ENCODE data around the gene ERGIC1.
A peak's percentile ranks its signal among the peaks of the same experiment; 100 is the strongest.
"Not testable (repeated sequence)": the region's sequence is repeated elsewhere in the genome, so short reads cannot be mapped to it uniquely, and the experiment has no call there.

Gene ERGIC1

GRCh38 chr5:172800088-172800551 is 33.9 kb upstream of the ERGIC1 start:
- H3K4me1 ChIP-seq, result peaks cover 79% of the 10 kb centered on the region
- peak overlapping the region; percentile 50; the same call in 1 of the 2 replicates for H3K9ac ChIP-seq
- no peak for TF ChIP-seq Cebpa-rat (IDR thresholded peaks at IDR 0.05)
- peak overlapping the region; percentile 43 for H3K4me2 ChIP-seq
- no peak overlapping the region for H3K4me3 ChIP-seq
- H3K36me3 ChIP-seq, result no peaks in the 10 kb centered on the region
- peak overlapping the region; percentile 83 for H3K27ac ChIP-seq
- no peaks in the 10 kb centered on the region for H3K27me3 ChIP-seq
- no peaks in the 10 kb centered on the region for H3K9me3 ChIP-seq
- no peaks in the 10 kb centered on the region for H4K20me1 ChIP-seq

GRCh38 chr5:172801179-172801671 is 32.8 kb upstream of the ERGIC1 start:
- no peaks in the 10 kb centered on the region for H3K9me3 ChIP-seq
- peak overlapping the region; percentile 69 for H3K4me2 ChIP-seq
- H4K20me1 ChIP-seq, result no peaks in the 10 kb centered on the region
- no peak for TF ChIP-seq Cebpa-rat (IDR thresholded peaks at IDR 0.05)
- peaks cover 78% of the 10 kb centered on the region for H3K4me1 ChIP-seq
- H3K27ac ChIP-seq, result peak overlapping the region; percentile 68
- H3K4me3 ChIP-seq, result no peak overlapping the region
- peak overlapping the region; percentile 40; the same call in 1 of the 2 replicates for H3K9ac ChIP-seq
- H3K27me3 ChIP-seq, result no peaks in the 10 kb centered on the region
- H3K36me3 ChIP-seq, result no peaks in the 10 kb centered on the region

DNA sequence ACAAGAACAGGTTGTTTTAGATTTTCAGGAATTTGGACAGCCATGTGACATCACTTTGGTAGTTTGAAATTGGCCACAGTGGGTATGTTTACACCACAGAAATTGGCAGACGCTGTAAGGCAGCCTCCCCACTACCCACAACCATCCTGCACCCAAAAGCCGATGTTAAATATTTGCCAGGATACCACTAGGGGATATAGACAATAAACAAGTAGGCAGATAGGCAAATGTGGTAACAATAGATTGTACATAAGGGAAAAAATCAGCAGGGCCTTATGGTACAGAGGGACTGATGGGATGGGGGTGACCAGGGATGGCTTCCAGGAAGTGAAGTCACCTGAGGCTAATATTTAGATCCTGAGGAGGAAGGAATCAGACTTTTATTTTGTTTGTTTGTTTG is 31.9 kb upstream of the ERGIC1 start:
- no peaks in the 10 kb centered on the region for H4K20me1 ChIP-seq
- no peak overlapping the region for H3K4me3 ChIP-seq
- peaks cover 76% of the 10 kb centered on the region for H3K4me1 ChIP-seq
- H3K36me3 ChIP-seq, result no peaks in the 10 kb centered on the region
- H3K27me3 ChIP-seq, result no peaks in the 10 kb centered on the region
- peak overlapping the region; percentile 68 for H3K27ac ChIP-seq
- peak overlapping the region; percentile 40; the same call in 1 of the 2 replicates for H3K9ac ChIP-seq
- no peaks in the 10 kb centered on the region for H3K9me3 ChIP-seq
- peak overlapping the region; percentile 69 for H3K4me2 ChIP-seq
- TF ChIP-seq Cebpa-rat (IDR thresholded peaks at IDR 0.05), result no peak

DNA sequence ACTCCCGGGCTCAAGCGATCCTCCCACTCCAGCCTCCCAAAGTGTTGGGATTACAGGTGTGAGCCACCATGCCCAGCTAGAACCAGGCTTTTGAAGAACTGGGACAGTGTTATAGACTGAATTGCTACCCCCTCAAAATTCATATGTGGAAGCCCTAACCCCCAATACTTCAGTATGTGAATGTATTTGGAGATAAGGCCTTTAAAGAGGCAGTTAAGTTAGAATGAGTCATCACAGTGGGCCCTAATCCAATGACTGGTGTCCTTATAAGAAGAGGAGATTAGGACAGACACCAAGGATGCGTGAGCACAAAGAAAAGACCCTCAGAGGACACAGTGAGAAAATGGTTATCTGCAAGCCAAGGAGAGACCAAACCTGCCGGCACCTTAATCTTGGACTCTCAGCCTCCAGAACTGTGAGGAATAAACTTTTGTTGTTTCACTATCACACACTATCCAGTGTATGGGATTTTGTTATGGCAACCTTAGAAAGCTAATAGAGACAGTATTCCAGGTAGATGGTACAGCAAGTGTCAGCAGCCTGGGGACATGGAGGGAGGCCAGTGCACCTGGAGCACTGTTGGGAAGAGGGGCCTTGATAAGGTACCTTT is 31.4 kb upstream of the ERGIC1 start:
- no peaks in the 10 kb centered on the region for H3K9me3 ChIP-seq
- no peak overlapping the region for H3K4me2 ChIP-seq
- no peak for TF ChIP-seq Cebpa-rat (IDR thresholded peaks at IDR 0.05)
- no peak overlapping the region for H3K9ac ChIP-seq
- H4K20me1 ChIP-seq, result no peaks in the 10 kb centered on the region
- H3K4me3 ChIP-seq, result no peak overlapping the region
- peaks cover 75% of the 10 kb centered on the region for H3K4me1 ChIP-seq
- H3K27me3 ChIP-seq, result no peaks in the 10 kb centered on the region
- H3K27ac ChIP-seq, result 0 out of 2 replicates have a peak overlapping the region, but pooled peaks have one; percentile 68
- H3K36me3 ChIP-seq, result no peaks in the 10 kb centered on the region

- no peak for TF ChIP-seq Cebpa-rat (IDR thresholded peaks at IDR 0.05)
- Histone ChIP-seq H3K9me3 (peaks cover 16% of the 10 kb centered on the region), H4K20me1 (no peaks in the 10 kb centered on the region), H3K27me3 (no peaks in the 10 kb centered on the region), H3K9ac (no peak overlapping the region), H3K27ac (peak overlapping the region; percentile 49), H3K4me3 (no peak overlapping the region), H3K4me1 (peaks cover 55% of the 10 kb centered on the region), H3K36me3 (peaks cover 5% of the 10 kb centered on the region; the same call in 1 of the 2 replicates), H3K4me2 (peak overlapping the region; percentile 38)
Measured at GRCh38 chr5:172805018-172805683, 28.9 kb upstream of the ERGIC1 start.

GRCh38 chr5:172805736-172806255 is 28.3 kb upstream of the ERGIC1 start:
- peaks cover 20% of the 10 kb centered on the region for H3K9me3 ChIP-seq
- no peak overlapping the region for H3K4me3 ChIP-seq
- peaks cover 48% of the 10 kb centered on the region for H3K4me1 ChIP-seq
- peak overlapping the region; percentile 49 for H3K27ac ChIP-seq
- H3K27me3 ChIP-seq, result no peaks in the 10 kb centered on the region
- peaks cover 5% of the 10 kb centered on the region; the same call in 1 of the 2 replicates for H3K36me3 ChIP-seq
- H3K9ac ChIP-seq, result no peak overlapping the region
- H3K4me2 ChIP-seq, result peak overlapping the region; percentile 38
- TF ChIP-seq Cebpa-rat (IDR thresholded peaks at IDR 0.05), result no peak
- H4K20me1 ChIP-seq, result no peaks in the 10 kb centered on the region

- Histone ChIP-seq H4K20me1 (no peaks in the 10 kb centered on the region), H3K4me3 (peak overlapping the region; percentile 55; the same call in 1 of the 2 replicates), H3K4me2 (peak overlapping the region; percentile 83), H3K9me3 (peaks cover 24% of the 10 kb centered on the region), H3K4me1 (peaks cover 36% of the 10 kb centered on the region), H3K27me3 (no peaks in the 10 kb centered on the region), H3K9ac (peak overlapping the region; percentile 78), H3K27ac (peak overlapping the region; percentile 81), H3K36me3 (peaks cover 5% of the 10 kb centered on the region; the same call in 1 of the 2 replicates)
- TF ChIP-seq Cebpa-rat (IDR thresholded peaks at IDR 0.05), result no peak
Measured at GRCh38 chr5:172806897-172807672, 27.0 kb upstream of the ERGIC1 start.

DNA sequence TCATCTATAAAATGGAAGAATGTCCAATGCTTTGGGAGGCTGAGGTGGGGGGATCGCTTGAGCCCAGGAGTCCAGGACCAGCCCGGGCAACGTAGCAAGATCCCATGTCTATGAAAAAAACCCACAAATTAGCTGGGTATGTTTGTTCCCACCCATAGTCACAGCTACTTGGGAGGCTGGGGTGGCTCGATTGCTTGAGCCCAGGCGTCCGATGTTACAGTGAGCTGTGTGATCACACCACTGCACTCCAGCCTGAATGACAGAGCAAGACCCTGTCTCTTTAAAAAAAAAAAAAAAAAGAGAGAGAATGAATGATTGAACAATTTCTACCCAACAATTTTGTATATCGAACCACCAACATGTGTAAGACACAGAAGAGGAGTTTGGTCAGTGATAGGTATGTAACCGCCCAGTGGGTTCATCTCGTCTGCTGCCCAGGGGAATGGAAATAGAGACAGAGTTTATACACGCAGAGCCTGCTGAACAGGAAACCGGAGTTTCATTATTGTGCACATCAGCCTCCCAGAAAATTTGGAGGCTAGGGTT is 26.2 kb upstream of the ERGIC1 start:
- H3K4me1 ChIP-seq, result peaks cover 28% of the 10 kb centered on the region
- peaks cover 24% of the 10 kb centered on the region for H3K9me3 ChIP-seq
- TF ChIP-seq Cebpa-rat (IDR thresholded peaks at IDR 0.05), result no peak
- peak overlapping the region; percentile 55; the same call in 1 of the 2 replicates for H3K4me3 ChIP-seq
- no peaks in the 10 kb centered on the region for H4K20me1 ChIP-seq
- peaks cover 5% of the 10 kb centered on the region; the same call in 1 of the 2 replicates for H3K36me3 ChIP-seq
- H3K4me2 ChIP-seq, result peak overlapping the region; percentile 83
- H3K9ac ChIP-seq, result peak overlapping the region; percentile 78
- peak overlapping the region; percentile 81 for H3K27ac ChIP-seq
- H3K27me3 ChIP-seq, result no peaks in the 10 kb centered on the region

- peaks cover 26% of the 10 kb centered on the region for H3K4me1 ChIP-seq
- no peak overlapping the region for H3K9ac ChIP-seq
- no peak for TF ChIP-seq Cebpa-rat (IDR thresholded peaks at IDR 0.05)
- H3K4me2 ChIP-seq, result no peak overlapping the region
- H4K20me1 ChIP-seq, result no peaks in the 10 kb centered on the region
- H3K9me3 ChIP-seq, result peaks cover 24% of the 10 kb centered on the region
- H3K27ac ChIP-seq, result no peak overlapping the region
- peaks cover 5% of the 10 kb centered on the region; the same call in 1 of the 2 replicates for H3K36me3 ChIP-seq
- H3K27me3 ChIP-seq, result no peaks in the 10 kb centered on the region
- no peak overlapping the region for H3K4me3 ChIP-seq
Measured at GRCh38 chr5:172809774-172810173, 24.3 kb upstream of the ERGIC1 start.

GRCh38 chr5:172810996-172811395 is 23.1 kb upstream of the ERGIC1 start:
- not testable (repeated sequence) for H3K27me3 ChIP-seq, H3K4me2 ChIP-seq, H3K36me3 ChIP-seq, H3K27ac ChIP-seq, H3K4me3 ChIP-seq, H3K9ac ChIP-seq, H4K20me1 ChIP-seq
- Histone ChIP-seq H3K4me1 (peaks cover 19% of the 10 kb centered on the region), H3K9me3 (peaks cover 24% of the 10 kb centered on the region)
